Measurements from ENCODE around the gene ICAM3. TPM values are rescaled to one million over a fixed set of nuclear protein-coding genes. Genes with fewer than 3 reads are reported as not detected.
A peak's percentile ranks its signal among the peaks of the same experiment; 100 is the strongest.
"Not testable (repeated sequence)": the region's sequence is repeated elsewhere in the genome, so short reads cannot be mapped to it uniquely, and the experiment has no call there.

Gene ICAM3
- 10 to 100 TPM; 12.1 to 25.5 TPM for total RNA-seq
- 10 to 100 TPM in 1 of 2 donors, 1 to 10 TPM in 1; 8.1 to 56.1 TPM for polyA plus RNA-seq
- long read RNA-seq, donor 1, partial matches to known transcripts: 5 of 6 reads
- long read RNA-seq, donor 1, other reads (novel, unspliced or antisense): 0 of 6 reads
- long read RNA-seq, donor 2, partial matches to known transcripts: 8 of 8 reads
- long read RNA-seq, donor 2, other reads (novel, unspliced or antisense): 0 of 8 reads
- long read RNA-seq, donor 3: 0 reads
- long read RNA-seq, donor 4: 0 reads
- long read RNA-seq, donor 5, partial matches to known transcripts: 5 of 6 reads
- long read RNA-seq, donor 5, other reads (novel, unspliced or antisense): 0 of 6 reads

GRCh38 chr19:10339380-10339960, at the start of gene ICAM3:
ICAM3 (minus strand) TSS chr19:10339624; CDS start chr19:10339614, 10 bp downstream.
- Histone ChIP-seq H3K4me1 (ENCODE audit: control insufficient read depth in 5 of 5, insufficient read depth in 5 of 5, low read length in 5 of 5) (peaks cover 0 to 7% (median 0%) of the 10 kb centered on the region in 5 donors), H3K36me3 (ENCODE audit: control insufficient read depth in 4 of 4, insufficient read depth in 4 of 4, low read length in 4 of 4) (no peaks in the 10 kb centered on the region), H3K9ac (ENCODE audit: insufficient read depth in 1 of 2, low read length in 2 of 2) (no peak within 1 kb of the TSS), H3K4me3 (no peak within 1 kb of the TSS), H3K9me3 (ENCODE audit: control insufficient read depth in 4 of 4, insufficient read depth in 3 of 4, low read length in 3 of 4) (no peaks in the 10 kb centered on the region), H3K27me3 (ENCODE audit: control insufficient read depth in 3 of 3, insufficient read depth in 3 of 3, low read length in 2 of 3) (no peaks in the 10 kb centered on the region), H3K27ac (ENCODE audit: low read depth in 1 of 2, low read length in 1 of 2) (no peak within 1 kb of the TSS)
- WGBS, 2 donors: 17 to 40% methylated on average over 14 of the region's 14 CpGs
- no peak for DNase-seq
- no peak for ATAC-seq (ENCODE audit: insufficient read depth, low FRiP score)
- TF ChIP-seq CTCF (IDR thresholded peaks at IDR 0.05; ENCODE audit: control extremely low read depth, extremely low read depth): no peak

DNA sequence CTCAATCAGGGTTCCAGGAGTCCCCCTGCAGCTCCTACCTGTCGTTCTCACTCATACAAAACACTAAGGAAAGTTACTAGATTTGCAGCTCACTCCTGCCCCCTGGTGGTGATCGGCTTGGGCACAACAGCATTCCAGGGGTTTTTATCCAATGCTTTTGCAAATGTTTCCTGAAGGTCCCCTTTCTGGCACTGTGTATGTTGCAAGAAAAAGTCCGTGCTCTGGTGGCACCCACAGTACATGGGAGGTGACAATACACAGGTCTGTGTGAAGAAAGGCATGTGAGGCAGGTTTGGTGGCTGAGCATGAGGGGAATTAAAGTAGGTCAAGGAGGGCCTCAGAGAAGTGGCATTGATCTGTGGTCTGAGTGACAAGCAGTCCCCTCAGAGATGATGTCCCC, 49.5 kb upstream of the ICAM3 start:
- peak; percentile 91 for TF ChIP-seq CTCF (IDR thresholded peaks at IDR 0.05; ENCODE audit: control extremely low read depth, extremely low read depth)
- WGBS, 2 donors: 0% methylated on average over 3 of the region's 3 CpGs

DNA sequence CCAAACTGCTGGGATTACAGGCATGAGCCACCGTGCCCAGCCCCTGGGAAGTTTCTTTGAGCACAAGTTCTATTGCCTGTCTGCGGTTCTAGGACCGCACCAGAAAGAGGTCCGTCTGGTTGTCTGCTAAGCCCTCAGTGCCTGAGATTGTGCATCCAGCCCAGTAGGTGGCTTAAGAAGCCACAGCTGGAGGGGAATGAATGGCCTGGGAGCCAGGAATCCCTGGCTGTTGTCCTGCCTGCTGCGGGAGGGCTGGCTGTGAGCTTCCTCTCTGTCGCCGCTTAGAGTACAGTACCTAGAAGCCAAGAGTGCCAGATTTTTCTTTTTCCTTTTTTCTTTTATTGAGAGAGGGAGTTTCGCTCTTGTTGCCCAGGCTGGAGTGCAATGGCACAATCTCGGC, 45.2 kb upstream of the ICAM3 start:
- H3K36me3 ChIP-seq (ENCODE audit: control insufficient read depth in 4 of 4, insufficient read depth in 4 of 4, low read length in 4 of 4): no peaks in the 10 kb centered on the region
- TF ChIP-seq CTCF (IDR thresholded peaks at IDR 0.05; ENCODE audit: control extremely low read depth, extremely low read depth): no peak
- DNase-seq: no peak
- H3K9me3 ChIP-seq (ENCODE audit: control insufficient read depth in 4 of 4, insufficient read depth in 3 of 4, low read length in 3 of 4): no peaks in the 10 kb centered on the region
- 91 to 92% methylated on average over 9 of the region's 9 CpGs for WGBS, 2 donors
- H3K27ac ChIP-seq (ENCODE audit: low read depth in 1 of 2, low read length in 1 of 2): no peak overlapping the region
- no peaks in the 10 kb centered on the region for H3K27me3 ChIP-seq (ENCODE audit: control insufficient read depth in 3 of 3, insufficient read depth in 3 of 3, low read length in 2 of 3)
- H3K4me3 ChIP-seq: no peak overlapping the region
- H3K4me1 ChIP-seq (ENCODE audit: control insufficient read depth in 5 of 5, insufficient read depth in 5 of 5, low read length in 5 of 5): peaks cover 2 to 9% (median 3%) of the 10 kb centered on the region in 5 donors
- no peak overlapping the region for H3K9ac ChIP-seq (ENCODE audit: insufficient read depth in 1 of 2, low read length in 2 of 2)
- ATAC-seq (ENCODE audit: insufficient read depth, low FRiP score): no peak

More for the DNA sequence above, 49.5 kb upstream of the ICAM3 start:
- ATAC-seq (ENCODE audit: insufficient read depth, low FRiP score) (no peak), DNase-seq (peak; percentile 89 to 90 (median 89))
- Histone ChIP-seq H3K4me1 (ENCODE audit: control insufficient read depth in 5 of 5, insufficient read depth in 5 of 5, low read length in 5 of 5) (peaks cover 0 to 5% (median 0%) of the 10 kb centered on the region in 5 donors), H3K27me3 (ENCODE audit: control insufficient read depth in 3 of 3, insufficient read depth in 3 of 3, low read length in 2 of 3) (no peaks in the 10 kb centered on the region), H3K36me3 (ENCODE audit: control insufficient read depth in 4 of 4, insufficient read depth in 4 of 4, low read length in 4 of 4) (peaks cover 5 to 22% (median 17%) of the 10 kb centered on the region in 4 donors), H3K4me3 (no peak overlapping the region), H3K9ac (ENCODE audit: insufficient read depth in 1 of 2, low read length in 2 of 2) (no peak overlapping the region), H3K9me3 (ENCODE audit: control insufficient read depth in 4 of 4, insufficient read depth in 3 of 4, low read length in 3 of 4) (peaks cover 0 to 2% (median 0%) of the 10 kb centered on the region in 4 donors), H3K27ac (ENCODE audit: low read depth in 1 of 2, low read length in 1 of 2) (no peak overlapping the region)

GRCh38 chr19:10383223-10383499, 43.7 kb upstream of the ICAM3 start:
- H3K27me3 ChIP-seq (ENCODE audit: control insufficient read depth in 3 of 3, insufficient read depth in 3 of 3, low read length in 2 of 3); H3K27ac ChIP-seq (ENCODE audit: low read depth in 1 of 2, low read length in 1 of 2); H3K9me3 ChIP-seq (ENCODE audit: control insufficient read depth in 4 of 4, insufficient read depth in 3 of 4, low read length in 3 of 4); ATAC-seq (ENCODE audit: insufficient read depth, low FRiP score); H3K9ac ChIP-seq (ENCODE audit: insufficient read depth in 1 of 2, low read length in 2 of 2); H3K4me3 ChIP-seq; H3K36me3 ChIP-seq (ENCODE audit: control insufficient read depth in 4 of 4, insufficient read depth in 4 of 4, low read length in 4 of 4); DNase-seq: not testable (repeated sequence)
- WGBS, 2 donors: 80 to 89% methylated on average over 8 of the region's 8 CpGs
- H3K4me1 ChIP-seq (ENCODE audit: control insufficient read depth in 5 of 5, insufficient read depth in 5 of 5, low read length in 5 of 5): peaks cover 0 to 12% (median 4%) of the 10 kb centered on the region in 5 donors

Data from lung (tissue), 16 donors.